Liver (tissue), 3 donors: ENCODE results near the gene RASSF8.

ENCODE experiments used
- ATF3 ChIP-seq: IDR thresholded peaks from 2 replicates; pipeline ENCODE4 v1.6.1; 2016; ENCODE audit warnings: antibody characterized with exemption
- EGR1 ChIP-seq, 2 donors: IDR thresholded peaks; 2 replicates each; pipeline ENCODE4 v1.6.1; 2016 to 2018; ENCODE audit warnings: antibody characterized with exemption in 2 of 2, low read depth in 2 of 2
- FOXA2 ChIP-seq: IDR thresholded peaks from 2 replicates; pipeline ENCODE4 v1.6.1; 2016; ENCODE audit warnings: antibody characterized with exemption
- JUND ChIP-seq, 2 donors: IDR thresholded peaks; 2 replicates each; pipeline ENCODE4 v1.6.1; 2016; ENCODE audit warnings: antibody characterized with exemption in 2 of 2
- TAF1 ChIP-seq: conservative IDR thresholded peaks from 2 replicates; pipeline ENCODE4 v1.6.1; 2016; ENCODE audit warnings: antibody characterized with exemption, mild to moderate bottlenecking
- YY1 ChIP-seq: IDR thresholded peaks from 2 replicates; pipeline ENCODE4 v1.6.1; 2016; ENCODE audit warnings: antibody characterized with exemption, mild to moderate bottlenecking
- TF ChIP-seq, protein P1 (sequence below): IDR thresholded peaks from 2 replicates; pipeline ENCODE4 v1.6.1; 2016; ENCODE audit warnings: antibody characterized with exemption
- TF ChIP-seq, protein P2 (sequence below): IDR thresholded peaks from 2 replicates; pipeline ENCODE4 v1.6.1; 2016; ENCODE audit warnings: antibody characterized with exemption
- TF ChIP-seq, protein P3 (sequence below): fragments of 150-350 bp; IDR thresholded peaks from 2 replicates; pipeline ENCODE4 v1.5.1; 2017; ENCODE audit warnings: improper control_type of control experiment, low read depth, low read length; ENCODE audit not compliant: missing input control
- donor health status: healthy.
- donor health status: healthy.

DNA sequence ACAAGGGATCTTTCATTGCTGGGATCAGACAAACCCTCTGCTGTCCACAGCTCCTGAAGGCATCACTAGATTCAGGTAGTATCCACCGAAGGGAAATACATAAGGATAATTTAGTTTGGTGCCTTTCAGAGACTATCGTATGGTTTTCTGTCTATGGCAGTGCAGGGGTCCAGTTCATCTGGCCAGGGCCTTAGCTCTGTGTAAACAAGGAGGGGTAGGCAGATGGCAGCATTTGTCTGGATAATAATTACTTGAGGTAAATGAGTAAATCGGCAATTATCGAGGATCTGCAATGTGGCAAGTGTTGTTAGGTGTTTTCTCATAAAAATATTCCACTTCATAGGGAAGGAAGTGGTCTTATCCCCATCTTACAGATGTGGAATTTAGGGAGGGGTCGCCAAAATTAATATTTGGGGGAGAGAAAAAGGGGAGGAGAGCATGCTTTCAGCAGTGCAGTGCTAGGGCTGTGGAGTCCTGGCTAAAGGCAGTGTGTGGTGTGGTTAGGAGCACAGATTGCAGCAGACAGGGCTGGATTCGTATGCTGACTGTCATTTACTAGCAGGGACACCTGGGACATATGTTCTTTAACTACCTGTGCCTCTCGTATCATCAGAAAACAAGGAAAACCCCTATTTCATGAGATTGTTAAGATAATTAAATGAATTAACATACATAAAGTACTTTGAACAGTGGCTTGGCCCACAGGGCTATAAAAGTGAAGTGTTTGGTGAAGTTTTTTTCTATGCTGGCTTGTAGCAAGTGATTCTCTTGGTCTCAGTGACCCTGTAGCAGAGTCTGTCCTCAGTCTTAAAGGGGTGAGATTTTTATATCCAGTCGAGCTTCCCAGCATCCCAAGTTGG, 27.1 kb downstream of the RASSF8 start:
- no peak for TF ChIP-seq EGR1 (IDR thresholded peaks at IDR 0.05; ENCODE audit: low read depth in 2 of 2)
- TF ChIP-seq TAF1, result no peak
- TF ChIP-seq, protein P1, sequence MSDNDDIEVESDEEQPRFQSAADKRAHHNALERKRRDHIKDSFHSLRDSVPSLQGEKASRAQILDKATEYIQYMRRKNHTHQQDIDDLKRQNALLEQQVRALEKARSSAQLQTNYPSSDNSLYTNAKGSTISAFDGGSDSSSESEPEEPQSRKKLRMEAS, result no peak
- TF ChIP-seq YY1, result no peak
- TF ChIP-seq, protein P2, sequence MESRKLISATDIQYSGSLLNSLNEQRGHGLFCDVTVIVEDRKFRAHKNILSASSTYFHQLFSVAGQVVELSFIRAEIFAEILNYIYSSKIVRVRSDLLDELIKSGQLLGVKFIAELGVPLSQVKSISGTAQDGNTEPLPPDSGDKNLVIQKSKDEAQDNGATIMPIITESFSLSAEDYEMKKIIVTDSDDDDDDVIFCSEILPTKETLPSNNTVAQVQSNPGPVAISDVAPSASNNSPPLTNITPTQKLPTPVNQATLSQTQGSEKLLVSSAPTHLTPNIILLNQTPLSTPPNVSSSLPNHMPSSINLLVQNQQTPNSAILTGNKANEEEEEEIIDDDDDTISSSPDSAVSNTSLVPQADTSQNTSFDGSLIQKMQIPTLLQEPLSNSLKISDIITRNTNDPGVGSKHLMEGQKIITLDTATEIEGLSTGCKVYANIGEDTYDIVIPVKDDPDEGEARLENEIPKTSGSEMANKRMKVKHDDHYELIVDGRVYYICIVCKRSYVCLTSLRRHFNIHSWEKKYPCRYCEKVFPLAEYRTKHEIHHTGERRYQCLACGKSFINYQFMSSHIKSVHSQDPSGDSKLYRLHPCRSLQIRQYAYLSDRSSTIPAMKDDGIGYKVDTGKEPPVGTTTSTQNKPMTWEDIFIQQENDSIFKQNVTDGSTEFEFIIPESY, result no peak
- TF ChIP-seq, protein P3, sequence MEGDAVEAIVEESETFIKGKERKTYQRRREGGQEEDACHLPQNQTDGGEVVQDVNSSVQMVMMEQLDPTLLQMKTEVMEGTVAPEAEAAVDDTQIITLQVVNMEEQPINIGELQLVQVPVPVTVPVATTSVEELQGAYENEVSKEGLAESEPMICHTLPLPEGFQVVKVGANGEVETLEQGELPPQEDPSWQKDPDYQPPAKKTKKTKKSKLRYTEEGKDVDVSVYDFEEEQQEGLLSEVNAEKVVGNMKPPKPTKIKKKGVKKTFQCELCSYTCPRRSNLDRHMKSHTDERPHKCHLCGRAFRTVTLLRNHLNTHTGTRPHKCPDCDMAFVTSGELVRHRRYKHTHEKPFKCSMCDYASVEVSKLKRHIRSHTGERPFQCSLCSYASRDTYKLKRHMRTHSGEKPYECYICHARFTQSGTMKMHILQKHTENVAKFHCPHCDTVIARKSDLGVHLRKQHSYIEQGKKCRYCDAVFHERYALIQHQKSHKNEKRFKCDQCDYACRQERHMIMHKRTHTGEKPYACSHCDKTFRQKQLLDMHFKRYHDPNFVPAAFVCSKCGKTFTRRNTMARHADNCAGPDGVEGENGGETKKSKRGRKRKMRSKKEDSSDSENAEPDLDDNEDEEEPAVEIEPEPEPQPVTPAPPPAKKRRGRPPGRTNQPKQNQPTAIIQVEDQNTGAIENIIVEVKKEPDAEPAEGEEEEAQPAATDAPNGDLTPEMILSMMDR, result no peak
- TF ChIP-seq ATF3, result no peak
- TF ChIP-seq FOXA2, result no peak
- TF ChIP-seq JUND (IDR thresholded peaks at IDR 0.05), result no peak
